Measurements from ENCODE around the gene POT1.

- TF ChIP-seq, protein P1, sequence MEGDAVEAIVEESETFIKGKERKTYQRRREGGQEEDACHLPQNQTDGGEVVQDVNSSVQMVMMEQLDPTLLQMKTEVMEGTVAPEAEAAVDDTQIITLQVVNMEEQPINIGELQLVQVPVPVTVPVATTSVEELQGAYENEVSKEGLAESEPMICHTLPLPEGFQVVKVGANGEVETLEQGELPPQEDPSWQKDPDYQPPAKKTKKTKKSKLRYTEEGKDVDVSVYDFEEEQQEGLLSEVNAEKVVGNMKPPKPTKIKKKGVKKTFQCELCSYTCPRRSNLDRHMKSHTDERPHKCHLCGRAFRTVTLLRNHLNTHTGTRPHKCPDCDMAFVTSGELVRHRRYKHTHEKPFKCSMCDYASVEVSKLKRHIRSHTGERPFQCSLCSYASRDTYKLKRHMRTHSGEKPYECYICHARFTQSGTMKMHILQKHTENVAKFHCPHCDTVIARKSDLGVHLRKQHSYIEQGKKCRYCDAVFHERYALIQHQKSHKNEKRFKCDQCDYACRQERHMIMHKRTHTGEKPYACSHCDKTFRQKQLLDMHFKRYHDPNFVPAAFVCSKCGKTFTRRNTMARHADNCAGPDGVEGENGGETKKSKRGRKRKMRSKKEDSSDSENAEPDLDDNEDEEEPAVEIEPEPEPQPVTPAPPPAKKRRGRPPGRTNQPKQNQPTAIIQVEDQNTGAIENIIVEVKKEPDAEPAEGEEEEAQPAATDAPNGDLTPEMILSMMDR (conservative IDR thresholded peaks at IDR 0.05; ENCODE audit: low read depth, low read length) = peak; percentile 81
- no peak for TF ChIP-seq EZH2 (IDR thresholded peaks at IDR 0.05; ENCODE audit: low read length, unreplicated experiment)
- no peak for TF ChIP-seq EZH2phosphoT487 (IDR thresholded peaks at IDR 0.05; ENCODE audit: borderline replicate concordance, low read length)
These were observed 73.2 kb downstream of the POT1 start for GRCh38 chr7:124856299-124856888.
